SK-MEL-5 (cell line): ENCODE measurements around the gene GALNTL6. TPM values are rescaled to one million over a fixed set of nuclear protein-coding genes. Genes with fewer than 3 reads are reported as not detected.
"Not testable (repeated sequence)": the region's sequence is repeated elsewhere in the genome, so short reads cannot be mapped to it uniquely, and the experiment has no call there.

ENCODE experiments used
- DNase-seq: peaks from one replicate; pipeline ENCODE4 v3.0.0-alpha.2; 2016; ENCODE audit warnings: low read depth, low spot score
- in situ Hi-C: cut with HindIII; loops from 2 replicates; pipeline ENCODE4 v1.10.0; 2016; ENCODE audit warnings: low sequenced_read_pairs, high pct_unique_total_duplicates, low pct_unique_long_range_greater_than_20kb
- total RNA-seq: library from RNA; depleted of rRNA; stranded (reverse); fragments of >200 nt; shearing (Covaris generic); gene quantifications from 2 replicates; pipeline ENCODE4 v1.2.3, GENCODE V29; 2014

The GALNTL6 gene
- total RNA-seq, 1 experiment from 2014 or later: 2.4 TPM

DNA sequence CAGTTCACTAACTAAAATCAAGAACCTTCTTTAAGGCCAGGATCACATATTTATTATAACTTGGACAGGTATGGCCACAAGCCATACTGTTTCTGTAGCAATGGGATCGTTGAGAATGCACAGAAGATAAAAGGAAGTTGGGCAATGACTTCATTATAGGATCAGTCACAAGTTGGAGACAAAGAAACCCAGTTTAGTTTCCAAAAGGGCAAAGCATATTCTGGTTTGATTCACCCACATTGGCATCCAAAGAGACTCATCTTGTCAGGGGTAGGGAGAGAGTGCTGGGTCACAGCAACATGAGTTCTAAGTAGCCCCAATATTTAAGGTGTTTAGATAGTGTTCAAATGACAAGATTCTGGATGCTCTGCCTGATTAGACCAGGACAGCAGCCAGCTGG, 1038.3 kb downstream of the GALNTL6 start:
- in situ Hi-C loops: no loop called here
- DNase-seq: peak; percentile 44

DNA sequence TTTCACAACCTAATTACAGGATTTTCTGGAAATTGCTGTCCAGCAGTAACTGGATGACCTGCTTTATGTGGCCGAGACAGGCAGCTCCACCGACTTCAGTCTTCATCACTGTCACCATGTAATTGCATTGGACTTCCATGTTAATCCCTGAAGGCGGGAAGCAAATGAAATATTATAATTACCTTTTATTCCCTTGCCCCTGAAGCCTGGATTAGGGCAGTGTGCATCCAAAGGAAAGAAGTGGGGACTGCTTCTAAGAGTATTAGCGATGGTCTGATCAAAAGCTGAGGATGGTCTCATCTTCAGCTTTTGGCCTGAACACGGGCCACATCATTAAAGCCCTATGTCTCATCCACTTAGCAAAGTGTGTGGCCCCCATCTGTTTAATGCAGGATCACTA, 1043.8 kb downstream of the GALNTL6 start:
- no peak for DNase-seq
- in situ Hi-C loops: no loop called here

DNA sequence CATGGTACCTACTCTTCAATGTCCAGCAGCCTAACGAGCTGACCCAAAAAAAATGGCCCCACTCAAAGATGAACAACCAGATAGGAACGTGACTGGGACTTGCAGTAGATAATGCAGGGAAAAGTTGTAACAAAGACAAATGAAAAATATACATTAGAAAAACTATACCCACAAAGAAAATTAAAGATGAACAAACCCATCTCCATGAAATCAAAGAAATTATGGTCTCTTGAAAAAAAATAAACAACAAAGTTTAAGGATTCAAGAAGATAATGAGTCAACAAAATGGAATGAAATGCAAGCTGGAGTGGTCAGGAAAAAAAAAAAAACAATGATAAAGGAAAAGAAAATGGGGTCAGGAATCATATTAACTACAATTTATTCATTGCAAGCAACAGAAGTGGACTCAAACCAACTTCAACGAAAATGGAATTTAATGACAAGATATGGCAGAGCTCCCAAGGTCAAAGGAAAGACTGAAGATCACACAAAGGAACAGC, 1045.6 kb downstream of the GALNTL6 start:
- no peak for DNase-seq
- in situ Hi-C loops: no loop called here

DNA sequence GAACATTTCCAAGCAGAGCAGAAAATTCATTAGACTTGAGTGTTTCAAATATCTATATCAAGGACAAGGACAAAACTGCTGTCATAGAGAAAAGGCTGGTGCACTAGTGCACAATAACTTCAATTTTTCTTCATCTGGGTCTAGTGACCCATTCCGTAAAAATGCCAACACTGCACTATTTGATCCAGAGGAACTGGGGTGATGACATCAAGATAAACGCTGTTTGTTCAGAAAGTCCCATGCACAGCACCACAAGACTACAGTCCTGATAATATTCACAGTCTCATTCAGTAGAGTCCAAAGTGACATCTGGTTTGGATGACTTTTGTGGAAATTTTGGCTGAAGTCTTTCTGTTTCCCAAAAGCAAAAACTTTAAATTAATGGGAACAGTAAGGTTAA, 1051.9 kb downstream of the GALNTL6 start:
- peak; percentile 36 for DNase-seq
- in situ Hi-C loops: no loop called here

DNA sequence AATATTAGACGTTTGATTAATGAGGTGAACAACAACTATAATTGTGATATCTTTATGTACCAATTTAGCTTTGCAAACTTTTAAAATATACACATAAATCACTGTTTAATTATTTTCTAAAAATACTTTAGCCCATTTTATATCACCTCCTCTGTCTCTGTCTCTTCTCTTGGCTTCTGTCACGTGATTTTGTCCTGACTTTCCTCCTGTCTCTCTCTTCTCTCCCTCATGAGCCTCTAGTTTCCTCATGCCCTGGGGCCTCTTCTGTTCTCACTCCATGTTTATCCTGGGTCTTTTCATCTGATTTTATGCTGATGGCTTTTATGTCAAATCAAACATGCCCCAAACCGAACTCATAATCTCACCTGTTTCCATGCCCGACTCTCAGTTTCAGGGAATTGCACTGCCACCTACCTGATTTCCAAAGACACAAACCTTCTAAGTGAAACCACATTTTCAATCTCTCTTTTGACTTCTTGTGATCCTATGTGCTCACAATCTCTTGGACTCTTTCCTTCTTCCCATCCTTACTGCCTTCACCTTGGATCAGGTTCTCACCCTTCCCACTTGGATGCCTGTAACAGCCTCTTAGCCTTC, 1052.4 kb downstream of the GALNTL6 start:
- in situ Hi-C loops: no loop called here
- peak; percentile 7 for DNase-seq

DNA sequence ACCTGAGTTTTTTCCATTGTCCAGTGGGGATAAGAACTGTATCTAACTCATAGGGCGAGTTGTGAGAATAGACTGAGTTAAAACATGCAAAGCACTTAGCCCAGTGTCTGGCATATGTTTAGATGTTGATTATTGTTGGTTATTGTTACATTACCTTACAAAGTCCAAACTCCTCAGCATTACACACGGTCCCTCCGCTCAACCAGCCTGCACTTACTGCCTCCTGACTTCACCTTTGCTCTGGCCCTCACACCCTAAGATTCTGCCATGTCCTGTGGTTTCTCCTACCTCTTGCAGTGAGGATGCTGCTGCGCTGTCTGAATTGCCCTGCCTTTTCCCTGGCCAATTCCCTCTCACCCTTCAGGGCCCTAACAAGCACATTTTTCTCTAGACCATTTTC, 1053.2 kb downstream of the GALNTL6 start:
- DNase-seq: no peak
- in situ Hi-C loops: no loop called here

DNA sequence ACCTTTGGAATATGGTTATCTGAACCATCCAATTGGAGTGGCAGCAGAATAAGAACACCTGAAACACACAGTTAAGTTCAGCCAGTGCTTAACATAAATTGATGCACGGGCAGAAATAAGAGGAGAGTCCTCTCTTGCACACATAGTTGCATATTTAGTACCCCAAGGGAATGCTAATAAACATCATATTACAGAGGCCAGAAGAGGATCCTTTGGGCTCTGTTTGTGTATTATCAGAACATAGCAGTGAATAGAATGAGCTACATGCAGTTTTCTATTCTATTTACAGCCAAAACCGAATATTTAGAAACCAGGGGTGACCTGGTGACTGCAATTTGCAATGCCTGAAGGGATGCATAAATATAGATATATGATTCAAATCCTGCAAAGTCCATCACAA, 1054.6 kb downstream of the GALNTL6 start:
- in situ Hi-C loops: no loop called here

DNA sequence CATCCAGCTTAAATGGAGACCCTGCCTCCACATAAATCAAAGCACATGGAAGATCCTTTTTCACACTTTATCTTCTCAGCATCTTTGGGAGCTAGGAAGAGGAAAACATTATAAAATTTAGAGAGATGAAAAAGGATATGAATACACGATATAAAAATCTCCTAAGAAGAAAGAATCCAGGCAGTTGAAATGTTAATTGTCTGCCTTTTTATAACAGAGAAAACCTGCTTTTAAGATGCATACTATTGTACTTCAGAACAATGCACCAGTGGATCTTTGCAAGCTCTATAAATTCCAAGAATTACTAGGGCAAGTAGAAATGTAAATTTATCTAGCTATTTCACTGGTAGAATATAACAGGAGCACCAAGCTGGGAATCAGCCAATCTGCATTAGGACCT, 1055.1 kb downstream of the GALNTL6 start:
- no peak for DNase-seq
- in situ Hi-C loops: no loop called here

More for the DNA sequence above, 1054.6 kb downstream of the GALNTL6 start:
- DNase-seq: no peak

DNA sequence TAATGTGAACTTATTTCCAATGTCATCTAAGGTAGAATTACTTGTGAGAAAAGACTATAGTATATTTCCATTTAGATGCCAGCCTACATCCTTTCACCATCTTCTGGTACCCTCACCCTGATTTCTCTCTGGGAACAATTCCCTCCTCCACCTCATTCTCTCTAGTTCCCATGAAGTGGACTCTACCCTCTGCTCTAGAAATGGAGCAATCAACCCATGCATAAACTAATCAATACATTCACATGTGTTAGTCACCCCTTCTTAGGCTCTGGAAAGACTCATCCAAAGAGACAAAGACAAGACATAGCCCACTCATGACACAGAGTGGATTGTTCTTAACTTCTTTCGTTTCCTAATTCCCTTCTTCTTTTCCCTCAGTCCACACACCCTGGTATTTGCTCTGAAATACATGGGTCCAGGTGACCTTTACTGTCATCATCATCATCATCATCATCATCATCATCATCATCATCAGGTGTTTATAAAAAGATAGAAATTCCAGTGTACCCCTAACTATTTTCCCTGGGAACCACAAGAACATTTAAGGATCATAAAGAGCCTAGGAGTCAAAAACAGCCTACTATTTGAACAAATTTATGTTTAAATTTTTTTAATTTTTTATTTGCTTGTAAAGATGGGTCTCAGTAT, 1056.5 kb downstream of the GALNTL6 start:
- no peak for DNase-seq
- in situ Hi-C loops: no loop called here

DNA sequence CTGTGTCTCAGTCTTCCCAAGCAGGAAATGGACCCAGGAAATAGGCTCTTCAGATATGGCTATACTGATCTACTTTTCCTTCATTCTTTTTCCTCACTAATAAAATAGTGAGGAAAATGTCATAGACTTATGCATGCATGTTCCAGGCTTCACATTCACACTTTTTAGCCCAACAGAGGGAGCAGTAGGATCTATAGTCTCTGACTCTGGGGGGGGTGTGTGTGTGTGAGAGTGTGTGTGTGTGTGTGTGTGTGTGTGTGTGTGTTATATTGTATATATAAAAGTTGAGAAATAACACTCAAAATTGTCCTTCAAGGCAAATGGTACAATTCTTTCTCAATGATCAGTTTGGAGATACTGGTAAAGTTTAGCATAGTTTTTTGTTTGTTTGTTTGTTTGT, 1058.2 kb downstream of the GALNTL6 start:
- in situ Hi-C loops: no loop called here
- DNase-seq: no peak

DNA sequence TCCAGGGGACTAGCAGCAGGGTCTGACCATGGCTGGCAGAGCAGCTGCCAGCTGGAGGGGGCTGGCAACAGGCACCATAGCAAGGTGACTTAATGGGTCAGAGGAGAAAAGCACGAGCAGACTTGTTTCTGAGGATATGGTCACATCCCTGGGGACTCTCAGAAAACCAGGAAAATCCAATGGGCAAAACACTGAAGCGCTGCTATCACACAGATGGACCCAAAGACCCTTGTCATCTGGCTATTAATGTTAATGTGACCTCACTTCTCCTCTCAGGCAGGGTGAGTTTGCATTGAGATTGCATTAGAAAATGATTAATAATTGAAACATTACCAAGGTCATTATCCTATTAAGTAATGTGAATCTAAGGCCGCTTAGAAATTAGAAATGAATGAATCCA, 1061.7 kb downstream of the GALNTL6 start:
- no peak for DNase-seq
- in situ Hi-C loops: no loop called here

DNA sequence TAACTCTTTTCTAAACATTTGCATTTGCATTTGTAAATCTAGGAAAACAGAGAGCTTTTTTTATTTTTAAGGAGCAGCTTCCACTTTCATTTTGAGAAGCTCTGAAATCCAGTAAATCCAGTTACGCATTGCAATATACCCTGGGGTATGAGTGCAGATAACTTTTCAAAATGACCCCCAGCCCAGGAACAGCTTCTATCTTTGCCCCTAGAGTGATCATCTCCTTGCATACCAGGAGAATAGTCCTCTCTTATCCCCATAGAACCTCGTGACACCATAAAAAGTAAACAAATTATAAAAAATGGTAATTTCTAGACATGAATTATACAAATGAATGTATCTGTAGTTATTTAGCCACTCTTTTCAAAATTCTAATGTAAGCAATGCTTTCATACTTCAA, 1063.2 kb downstream of the GALNTL6 start:
- DNase-seq: no peak
- in situ Hi-C loops: no loop called here

DNA sequence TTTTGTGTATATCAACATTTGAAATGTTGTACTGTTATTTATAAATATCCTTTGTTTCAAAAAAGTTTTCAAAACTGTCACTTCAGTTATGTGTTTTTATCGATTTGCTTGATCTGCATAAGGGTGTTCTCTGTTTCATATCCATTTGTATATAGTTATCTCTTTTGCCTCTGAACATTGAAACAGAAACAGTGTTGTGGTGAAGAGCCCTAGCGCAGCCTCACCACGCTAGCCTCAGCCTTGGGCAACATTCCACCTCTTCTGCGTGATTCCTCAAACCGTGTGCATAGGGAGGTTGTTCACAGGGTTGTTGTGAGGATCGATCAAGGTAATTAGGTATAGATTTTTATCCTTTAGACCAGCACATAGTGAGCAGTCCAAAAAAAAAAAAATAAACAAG, 1068.4 kb downstream of the GALNTL6 start:
- DNase-seq: no peak
- in situ Hi-C loops: no loop called here

DNA sequence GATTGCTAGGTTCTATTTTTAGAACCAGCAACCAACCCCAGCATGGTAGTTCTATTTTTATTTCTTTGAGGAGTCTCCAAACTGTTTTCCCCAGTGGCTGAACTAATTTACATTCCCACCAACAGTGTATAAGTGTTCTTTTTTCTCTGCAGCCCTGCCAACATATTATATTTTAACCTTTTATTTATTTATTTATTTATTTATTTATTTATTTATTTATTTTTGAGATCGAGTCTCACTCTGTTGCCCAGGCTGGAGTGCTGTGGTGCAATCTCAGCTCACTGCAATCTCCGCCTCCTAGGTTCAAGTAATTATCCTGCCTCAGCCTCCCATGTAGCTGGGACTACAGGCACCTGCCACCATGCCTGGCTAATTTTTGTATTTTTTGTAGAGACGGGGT, 1074.2 kb downstream of the GALNTL6 start:
- in situ Hi-C loops, DNase-seq: not testable (repeated sequence)

DNA sequence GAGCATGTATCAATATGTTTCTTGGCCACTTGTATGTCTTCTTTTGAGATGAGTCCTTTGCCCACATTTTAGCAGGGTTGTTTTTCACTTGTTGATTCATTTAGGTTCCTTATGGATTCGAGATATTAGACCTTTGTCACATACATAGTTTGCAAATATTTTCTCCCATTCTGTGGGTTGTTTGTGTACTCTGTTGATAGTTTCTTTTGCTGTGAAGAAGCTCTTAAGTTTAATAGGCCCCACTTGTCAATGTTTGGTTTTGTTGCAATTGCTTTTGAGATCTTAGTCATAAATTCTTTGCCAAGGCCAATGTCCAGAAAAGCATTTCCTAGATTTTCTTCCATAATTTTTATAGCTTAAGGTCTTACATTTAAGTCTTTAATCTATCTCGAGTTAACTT, 1074.8 kb downstream of the GALNTL6 start:
- DNase-seq: no peak
- in situ Hi-C loops: no loop called here

DNA sequence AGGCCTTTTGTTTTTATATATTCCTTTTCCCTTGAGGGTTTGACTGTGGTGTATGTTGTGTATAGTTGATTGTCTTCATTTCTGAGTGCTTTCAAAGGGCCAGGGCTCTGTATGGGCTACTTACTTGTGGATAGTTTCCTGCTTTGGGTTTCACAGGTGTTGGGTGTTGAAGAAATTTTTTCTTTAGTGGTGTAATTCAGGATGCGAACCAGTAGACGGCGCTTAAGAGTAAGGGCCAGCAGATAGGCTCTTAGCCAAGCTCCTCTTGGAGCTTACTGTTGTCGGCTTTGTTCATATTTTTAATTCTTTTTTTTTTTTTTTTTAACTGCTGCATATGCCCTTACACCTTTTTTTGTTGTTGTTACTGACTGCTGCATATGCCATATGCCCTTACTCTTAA, 1079.1 kb downstream of the GALNTL6 start:
- peak; percentile 57 for DNase-seq
- in situ Hi-C loops: no loop called here

DNA sequence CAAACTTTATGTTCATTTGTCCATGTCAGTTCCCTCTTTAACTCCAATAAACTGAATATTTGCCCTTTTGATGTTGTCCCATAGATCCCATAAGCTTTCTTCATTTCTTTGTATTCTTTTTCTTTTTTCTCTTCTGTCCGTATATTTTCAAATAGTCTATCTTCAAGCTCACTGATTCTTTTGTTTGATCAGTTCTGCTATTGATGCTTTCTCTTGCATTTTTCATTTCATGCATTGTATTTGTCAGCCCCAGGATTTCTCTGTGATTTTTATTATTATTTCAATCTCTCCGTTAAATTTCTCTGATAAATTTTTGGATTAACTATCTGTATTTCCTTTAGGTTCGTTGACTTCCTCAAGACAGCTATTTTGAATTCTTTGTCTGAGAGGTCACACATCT, 1082.5 kb downstream of the GALNTL6 start:
- no peak for DNase-seq
- in situ Hi-C loops: no loop called here

DNA sequence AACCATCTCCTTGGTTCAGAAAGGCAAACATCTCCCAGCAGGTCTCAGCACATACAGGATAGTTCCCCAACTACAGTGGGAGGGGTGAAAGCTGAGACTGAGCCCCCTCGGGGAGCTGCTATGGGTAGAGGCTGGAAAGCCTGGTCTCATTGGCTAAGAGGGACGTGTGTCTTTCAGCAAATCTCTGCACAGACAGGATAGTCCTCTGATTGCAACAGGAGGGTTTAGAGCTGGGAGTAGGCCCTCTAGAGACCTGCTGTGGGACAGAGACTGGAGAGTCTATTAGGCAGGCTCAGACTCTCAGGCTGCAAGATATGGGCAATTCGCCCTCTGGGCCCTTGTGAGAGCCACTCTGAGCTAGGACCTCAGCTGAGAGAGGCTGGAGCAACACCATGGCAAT, 1083.8 kb downstream of the GALNTL6 start:
- DNase-seq: no peak
- in situ Hi-C loops: no loop called here

DNA sequence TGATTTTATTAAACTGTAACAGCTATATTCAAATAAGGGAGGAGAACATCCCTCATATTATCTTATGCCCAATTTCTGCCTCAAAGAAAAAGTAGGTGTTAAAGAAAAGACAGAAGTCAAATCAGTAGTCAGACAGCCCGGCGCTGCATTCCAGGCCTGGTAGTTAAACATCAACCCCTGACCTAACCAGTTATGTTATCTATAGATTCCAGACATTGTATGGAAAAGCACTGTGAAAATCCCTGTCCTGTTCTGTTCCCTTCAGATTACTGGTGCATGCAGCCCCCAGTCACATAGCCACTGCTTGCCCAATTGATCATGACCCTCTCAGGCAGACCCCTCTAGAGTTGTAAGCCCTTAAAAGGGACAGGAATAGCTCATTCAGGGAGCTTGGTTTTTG, 1085.5 kb downstream of the GALNTL6 start:
- DNase-seq: no peak
- in situ Hi-C loops: no loop called here
